Stimulated activated CD4-positive, alpha-beta T cell treated with anti-CD3 and anti-CD28 coated beads, Interleukin-2, amount 100 ng/mL, for 24 hours (primary cell): ENCODE data around the gene MSI2.

ENCODE experiments used
- DNase-seq, 2 donors: peaks; one replicate each; pipeline ENCODE4 v3.0.0-alpha.2; 2020

The MSI2 gene

DNA sequence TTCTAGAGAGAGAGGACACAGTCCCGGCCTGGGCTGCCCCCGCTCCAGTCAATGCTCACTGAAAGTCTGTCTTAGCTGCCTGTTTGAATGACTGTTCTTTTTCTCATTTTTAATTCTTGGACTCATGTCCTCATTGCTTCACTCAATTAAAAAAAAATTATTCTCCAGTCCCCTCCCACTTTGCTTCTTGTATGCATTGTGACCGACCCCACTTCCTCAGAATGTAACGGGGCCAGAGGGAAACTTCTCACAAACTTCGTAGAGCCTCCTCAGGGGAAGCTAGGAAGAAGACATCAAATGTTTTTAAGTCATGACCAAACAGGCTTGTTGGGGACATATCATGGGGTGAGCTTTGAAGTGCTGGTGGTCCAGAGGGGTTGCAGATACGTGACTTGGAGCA is 375.5 kb downstream of the MSI2 start:
- DNase-seq, result no peak

DNA sequence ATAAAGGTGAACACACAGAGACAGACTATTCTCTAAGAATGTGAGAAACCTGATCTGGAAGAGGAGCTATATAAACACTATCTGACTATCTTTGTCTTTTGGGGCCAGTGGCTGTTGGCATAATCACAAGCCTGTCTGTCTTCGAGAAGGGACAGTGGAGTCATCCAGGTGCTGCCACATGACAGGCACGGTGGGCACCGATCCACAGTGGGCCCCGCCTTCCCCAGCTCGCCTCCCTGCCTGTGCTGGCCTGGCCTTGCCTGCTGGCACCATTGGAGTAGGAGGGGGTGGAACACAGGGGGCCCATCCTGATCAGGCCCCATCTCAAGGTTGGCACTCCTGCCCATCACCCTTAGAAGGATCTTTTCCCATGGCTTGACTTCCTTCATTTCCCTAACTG is 376.0 kb downstream of the MSI2 start:
- DNase-seq, result no peak

DNA sequence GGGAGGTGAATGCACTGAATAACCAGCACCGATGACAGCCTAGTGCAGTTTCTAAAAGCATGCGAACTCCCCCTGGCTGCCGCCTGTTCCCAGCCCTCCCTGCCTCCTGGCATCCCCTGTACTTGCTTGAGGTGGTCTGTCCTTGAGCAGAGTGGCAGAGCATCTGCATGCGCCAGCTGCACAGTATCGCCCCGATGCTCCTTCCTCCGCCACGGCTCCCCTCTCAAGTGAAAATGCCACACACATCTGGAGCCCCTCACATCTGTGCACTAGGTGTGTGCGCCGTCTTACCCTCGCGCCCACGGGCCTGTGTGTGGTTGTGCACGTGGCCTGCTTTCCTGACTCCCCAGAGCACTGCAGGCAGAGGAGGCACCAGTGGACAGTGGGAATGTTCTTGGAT is 376.9 kb downstream of the MSI2 start:
- DNase-seq, result no peak

DNA sequence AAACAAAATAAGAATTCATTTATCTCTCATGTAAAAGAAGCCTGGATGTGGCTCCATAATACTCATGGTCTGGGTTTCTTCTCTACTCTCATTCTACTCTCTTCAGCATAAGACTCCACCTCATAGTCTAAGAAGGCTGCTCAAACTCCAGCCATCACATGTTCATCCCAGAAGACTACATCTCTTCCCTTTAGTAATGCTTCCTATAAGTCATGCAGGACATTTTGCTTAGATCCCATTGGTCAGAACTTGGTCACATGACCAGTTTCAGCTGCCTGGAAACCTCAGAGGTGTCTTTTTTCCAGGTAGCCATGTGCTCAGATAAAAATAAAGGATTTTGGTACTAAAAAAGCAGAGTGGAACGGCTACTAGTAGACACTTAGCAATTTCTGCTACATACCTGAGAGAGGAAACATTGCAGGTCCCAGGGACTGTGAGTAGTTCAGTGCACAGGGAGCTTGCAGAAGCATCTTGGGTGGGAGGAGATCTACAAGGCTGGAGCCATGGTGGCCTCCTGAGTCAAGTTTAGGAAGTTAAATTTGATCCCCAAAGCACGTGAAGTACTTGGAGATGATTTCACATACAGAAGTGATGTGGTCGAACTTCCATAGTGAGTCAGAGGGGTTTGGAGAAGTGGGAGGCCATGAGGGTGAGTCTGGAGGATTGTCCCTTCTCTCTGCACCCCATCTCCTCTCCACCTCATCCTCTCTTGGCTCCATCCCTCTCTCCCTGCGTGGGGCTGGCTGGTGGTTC is 378.6 kb downstream of the MSI2 start:
- DNase-seq, result no peak

DNA sequence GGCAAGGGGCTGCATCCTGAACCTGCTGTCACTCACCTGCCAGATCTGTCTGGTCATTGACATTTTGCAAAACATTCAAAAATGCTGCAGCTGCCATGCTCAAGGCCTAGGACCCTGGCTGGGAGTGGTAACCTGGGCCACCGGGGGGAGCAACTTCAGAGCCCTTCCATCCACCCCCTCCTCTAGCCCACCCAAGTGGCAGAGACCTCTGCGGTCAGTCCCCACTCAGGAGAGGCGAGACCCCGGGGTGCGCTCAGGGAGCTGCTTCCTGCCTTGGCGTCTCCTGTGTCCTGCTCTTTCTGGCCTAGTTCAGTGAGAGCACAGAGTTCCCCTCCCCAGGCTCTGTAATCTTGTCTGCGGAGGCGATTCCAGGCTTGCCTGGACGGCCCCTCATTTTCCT is 380.0 kb downstream of the MSI2 start:
- no peak for DNase-seq

DNA sequence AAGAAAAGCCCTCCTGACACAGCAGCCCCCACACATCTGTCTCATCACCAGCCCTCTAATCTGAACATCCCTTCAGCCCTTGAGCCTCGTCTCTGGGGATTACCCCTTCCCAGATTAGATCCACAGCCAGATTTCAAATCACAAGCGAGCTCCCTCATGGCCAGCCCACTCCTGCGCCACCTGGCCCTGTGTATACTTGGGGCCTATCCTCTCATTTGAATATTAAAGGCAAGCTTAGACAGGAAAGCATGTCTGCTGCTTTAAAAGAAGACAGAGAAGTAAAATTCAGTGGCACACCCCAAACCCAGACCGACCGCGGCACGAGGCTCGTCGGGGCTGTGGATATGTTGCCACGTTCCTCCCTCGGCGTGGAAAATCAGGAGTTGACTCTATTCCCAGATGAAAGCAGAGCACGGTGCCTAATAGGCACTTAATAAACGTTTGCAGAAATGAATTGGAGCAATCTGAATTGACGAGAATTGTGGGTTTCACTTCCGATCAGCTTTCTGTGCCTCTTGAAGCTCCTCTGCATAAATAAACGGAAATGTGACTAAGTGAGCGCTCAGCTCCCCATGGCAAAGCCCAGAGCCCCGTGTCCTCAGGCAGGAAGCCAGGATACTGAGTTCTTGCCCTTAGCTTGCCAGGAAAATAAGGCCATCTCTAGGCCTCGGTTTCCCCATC is 380.8 kb downstream of the MSI2 start:
- DNase-seq, result no peak

DNA sequence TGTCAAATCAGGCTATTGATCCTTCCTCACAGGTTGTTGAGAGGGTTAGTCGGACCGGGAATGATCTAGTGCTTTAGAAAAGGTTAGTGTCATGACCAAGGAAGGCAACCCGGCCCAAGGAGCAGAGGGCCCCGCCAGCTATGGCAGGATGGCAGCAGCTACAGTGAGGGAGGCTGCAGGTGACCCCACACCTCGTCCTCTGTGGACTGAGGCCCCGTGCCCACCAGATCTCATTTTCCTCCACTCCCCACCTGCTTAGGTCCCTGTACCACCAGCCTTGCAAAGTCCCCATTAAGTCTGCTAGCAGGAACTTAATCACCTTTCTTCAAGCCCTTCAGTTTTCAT is 381.3 kb downstream of the MSI2 start:
- DNase-seq, result no peak

DNA sequence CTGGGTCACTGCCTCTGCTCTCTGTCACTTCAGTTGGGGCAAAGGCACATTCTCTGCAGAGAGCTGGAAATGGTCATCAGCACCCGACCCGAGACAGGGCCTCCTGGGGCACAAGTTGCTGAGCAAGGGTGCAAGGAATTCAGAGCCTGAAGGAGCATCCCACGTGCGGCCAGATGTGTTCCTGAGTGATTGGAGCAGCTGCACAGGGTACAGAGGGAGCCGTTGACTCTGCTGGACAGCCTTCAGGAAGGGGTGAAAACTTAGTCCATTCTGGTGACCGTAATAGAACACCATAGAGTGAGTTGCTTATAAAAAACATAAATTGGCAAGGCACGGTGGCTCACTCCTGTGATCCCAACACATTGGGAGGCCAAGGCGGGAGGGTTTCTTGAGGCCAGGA is 382.0 kb downstream of the MSI2 start:
- DNase-seq, result no peak

DNA sequence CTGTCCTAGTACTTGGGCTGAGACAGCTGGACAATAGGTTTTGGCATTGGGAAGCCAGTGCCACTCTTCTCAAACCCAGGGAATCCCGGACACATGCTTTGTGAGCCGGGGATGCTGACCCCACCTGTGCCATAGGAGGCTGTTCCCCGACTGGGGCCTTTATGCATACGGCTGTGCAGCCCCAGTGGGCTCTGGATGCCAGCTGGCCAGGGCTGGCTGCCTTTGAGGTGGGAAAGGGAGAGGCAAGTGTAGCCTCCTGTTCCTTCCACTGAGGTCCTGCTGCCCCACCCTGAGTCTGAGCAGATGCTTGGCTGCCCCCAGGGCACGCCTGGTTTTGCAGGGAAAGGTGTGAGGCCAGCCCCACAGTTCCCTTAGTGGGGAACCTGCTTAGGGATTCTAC is 383.1 kb downstream of the MSI2 start:
- DNase-seq, result no peak

DNA sequence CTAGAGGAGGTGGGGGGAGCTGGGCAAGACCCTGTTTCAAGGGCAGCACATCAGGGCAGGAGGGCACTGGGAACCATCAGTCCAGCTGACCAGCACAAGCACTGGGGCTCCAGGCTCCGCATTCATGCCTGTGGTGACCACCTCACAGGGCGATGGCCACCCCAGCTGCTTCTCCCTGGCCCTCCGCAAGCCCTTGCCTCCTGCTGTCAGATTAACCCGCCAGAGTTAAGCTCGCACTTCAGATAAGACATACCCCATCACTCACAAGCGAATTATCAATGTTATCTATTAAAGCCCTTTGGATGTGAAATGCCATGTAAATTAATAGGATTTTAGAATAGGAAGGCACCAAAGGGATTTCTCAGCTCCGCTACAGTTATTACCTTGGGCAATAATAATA is 383.8 kb downstream of the MSI2 start:
- DNase-seq, result no peak

DNA sequence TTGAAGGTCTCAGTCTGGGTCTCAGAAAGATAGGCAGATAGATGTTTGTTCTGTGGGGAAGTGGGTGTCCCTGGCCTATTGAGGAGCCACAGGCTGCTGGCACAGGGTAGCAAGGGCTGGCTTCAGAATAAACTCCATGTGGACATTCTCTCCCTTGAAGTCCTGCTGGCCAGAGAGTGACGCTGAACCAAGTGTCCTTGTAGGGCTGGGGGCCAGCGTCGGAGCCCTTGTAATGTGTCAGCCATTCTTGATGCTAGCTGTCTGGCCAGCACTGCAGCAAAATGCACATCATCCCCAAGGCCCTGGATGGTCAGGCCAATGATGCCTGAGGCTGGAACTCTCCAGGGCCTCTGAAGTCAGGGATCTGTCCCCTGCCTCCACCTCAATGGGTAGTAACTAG is 385.4 kb downstream of the MSI2 start:
- DNase-seq, result no peak

DNA sequence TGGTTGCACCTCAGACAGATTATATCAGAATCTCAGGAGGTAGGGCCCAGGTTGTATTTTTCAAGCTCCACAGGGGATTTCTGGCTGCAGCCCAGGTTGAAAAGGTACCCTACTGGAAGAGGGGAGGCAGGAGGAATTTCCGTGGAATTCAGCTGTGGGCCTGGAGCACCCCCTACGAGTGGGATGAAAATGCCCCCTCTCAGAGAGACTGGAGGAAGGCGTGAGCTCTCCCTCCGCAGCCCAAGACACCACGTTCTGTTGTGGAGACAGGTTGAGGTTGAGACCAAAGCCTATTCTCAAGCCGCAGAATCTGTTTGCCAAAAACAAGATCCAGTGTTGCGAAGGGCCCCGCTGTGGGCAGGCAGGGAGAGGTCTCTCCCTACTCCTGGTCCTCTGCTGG is 386.7 kb downstream of the MSI2 start:
- no peak for DNase-seq

DNA sequence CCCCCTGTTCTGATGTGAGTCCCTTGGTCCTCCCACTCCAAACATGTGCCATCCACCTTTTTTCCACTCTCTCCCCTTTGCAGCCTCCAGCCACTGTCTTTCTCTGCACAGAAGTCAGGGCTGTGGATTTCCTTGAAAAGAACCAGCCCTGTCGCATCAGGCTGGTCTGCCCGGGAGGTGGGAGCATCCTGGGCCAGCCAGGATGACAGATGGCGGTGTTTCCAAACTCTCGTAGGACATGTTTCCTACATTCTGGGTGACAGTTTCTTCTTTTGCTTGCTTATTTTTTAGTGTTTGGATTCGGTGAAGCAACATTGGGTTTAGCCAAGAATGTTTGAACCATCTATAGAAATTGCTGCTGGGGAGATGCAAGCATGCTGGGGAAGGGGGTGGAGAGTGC is 388.0 kb downstream of the MSI2 start:
- no peak for DNase-seq

DNA sequence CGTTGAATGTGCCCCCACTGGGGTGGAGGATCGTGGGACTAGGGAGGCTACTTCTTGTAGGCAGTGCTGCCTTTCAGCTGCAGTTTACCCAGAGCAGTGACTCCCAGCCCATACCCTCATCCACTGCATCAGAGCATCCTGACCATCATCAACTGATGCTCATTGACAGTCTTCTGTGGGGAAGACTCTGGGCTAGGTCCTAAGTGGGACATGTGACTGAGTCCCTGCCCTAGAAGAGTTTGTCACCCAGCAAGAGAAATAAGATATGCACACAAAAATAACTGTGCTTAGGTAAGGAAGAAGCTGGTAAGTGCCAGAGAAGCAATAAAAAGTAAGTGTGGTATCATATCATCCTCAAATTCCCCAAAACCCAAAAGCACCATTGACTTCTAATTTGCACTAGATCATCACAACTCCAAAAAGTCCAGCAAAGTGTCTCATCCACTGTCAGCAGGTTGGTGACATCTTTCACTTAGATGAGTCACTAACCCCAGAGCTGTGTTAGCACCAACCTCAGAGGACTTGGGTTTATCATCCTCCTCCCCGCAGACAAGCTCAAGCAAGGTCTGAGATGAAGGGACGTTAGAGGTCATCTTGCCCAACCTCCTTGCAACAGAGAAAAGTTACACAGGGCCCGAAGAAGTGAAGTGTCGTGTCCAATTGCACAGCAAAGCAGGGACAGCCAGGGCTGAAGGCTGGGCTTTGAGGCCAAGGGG is 389.8 kb downstream of the MSI2 start:
- DNase-seq, result peak in 1 of 2 donors; percentile 4

DNA sequence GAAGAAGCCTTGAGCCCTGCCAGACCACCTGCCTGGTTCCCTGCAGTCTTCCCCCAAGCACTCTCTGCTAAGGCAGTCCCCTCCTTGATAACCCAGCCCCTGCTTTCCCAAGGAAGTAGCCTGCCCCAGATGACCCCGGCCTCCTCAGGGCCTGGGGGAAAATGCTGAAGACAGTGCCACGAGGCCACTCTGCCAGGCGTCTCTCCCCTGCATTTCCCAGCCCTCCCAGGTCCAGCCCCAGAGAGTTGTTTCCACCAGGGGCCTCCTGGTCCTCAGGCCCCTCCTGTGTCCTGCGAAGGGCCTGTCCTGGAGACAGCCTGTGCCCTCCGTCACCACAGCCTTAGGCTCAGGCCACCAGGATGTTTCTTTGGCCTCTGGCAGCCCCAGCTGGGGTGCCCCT is 392.4 kb downstream of the MSI2 start:
- no peak for DNase-seq

DNA sequence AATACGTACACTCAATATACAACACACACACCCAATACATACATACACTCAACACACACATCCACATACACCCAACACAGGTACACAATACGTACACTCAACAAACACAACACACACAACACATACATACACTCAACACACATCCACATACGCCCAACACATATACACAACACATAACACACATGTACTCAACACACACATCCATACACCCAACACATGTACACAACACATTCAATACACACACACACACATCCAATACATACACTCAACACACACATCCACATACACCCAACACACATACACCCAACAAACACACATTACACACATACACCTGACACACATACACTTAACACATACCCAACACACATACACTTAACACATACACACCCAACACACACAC is 392.9 kb downstream of the MSI2 start:
- DNase-seq, result no peak

DNA sequence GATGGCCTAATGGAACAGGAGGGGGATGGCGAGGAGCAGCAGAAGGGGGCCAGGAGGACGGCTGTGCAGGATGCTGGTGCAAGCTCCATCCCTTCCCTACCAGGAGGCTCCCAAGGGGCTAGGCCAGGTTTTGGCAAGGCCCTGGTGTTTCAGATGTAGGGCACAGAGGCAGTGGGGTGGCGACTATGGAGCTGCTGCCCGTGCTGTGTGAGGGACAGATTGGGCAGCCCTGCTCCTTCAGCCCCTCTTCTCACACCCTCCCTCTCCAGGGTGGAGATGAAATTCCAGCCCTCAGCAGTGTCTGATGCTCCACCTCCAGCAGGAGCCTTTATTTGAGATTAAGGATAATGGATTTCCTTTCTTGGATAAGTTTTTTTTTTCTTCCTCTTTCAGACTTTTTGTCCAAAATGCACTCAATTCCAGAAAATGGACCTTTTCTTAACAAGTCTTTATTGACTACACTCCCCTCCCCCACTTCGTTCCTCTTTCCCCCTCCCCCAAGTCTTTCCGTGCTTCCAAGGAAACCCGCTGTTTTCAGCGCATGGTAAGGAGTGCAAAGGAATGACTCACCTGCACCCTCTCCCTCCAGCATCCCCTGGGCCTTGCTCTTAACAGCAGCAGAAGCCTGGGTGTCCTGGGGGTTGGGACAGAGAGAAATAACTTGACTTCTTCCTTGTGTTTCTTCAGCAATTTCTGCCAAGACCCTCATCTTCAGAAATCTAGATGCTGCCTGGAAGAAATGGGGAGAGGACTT is 393.6 kb downstream of the MSI2 start:
- no peak for DNase-seq

DNA sequence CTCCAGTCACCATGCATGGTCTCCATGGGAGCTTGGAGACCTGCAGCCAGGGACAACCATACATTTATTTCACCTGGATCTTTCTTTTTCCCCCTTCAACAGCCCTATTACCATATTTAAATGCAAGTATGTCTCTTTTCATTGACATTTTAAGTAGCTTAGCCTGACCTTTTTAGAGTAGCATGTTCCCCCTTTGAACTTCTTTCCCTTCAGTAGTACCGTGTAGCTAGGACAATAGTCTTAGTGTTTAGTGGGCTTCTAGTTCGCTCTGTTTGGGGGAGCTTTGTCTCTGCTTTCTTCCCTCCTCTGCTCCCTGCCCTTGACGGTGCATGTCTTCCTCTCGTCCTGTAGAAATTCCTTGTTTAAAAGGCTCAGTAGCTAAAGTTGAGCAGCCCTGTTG is 394.2 kb downstream of the MSI2 start:
- DNase-seq, result no peak

DNA sequence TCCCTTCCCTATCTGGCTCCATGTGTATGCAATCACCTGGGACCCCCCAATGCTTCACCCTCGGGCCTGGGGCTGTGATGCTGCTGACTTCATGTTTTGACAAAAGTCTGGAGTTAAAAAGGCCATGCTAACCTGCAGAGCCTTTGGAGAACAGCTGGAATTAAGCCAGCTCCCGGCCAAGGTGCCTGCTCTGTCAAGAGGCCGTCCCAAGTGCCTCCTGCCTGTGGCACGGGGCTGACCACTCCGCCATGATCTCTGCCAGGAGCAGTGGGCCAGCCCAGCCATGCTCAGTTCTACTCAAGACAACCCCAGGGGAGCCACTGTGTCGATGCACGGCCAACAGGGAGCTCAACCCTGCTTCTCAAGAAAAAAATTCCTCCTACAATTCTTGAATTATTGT is 395.1 kb downstream of the MSI2 start:
- no peak for DNase-seq

DNA sequence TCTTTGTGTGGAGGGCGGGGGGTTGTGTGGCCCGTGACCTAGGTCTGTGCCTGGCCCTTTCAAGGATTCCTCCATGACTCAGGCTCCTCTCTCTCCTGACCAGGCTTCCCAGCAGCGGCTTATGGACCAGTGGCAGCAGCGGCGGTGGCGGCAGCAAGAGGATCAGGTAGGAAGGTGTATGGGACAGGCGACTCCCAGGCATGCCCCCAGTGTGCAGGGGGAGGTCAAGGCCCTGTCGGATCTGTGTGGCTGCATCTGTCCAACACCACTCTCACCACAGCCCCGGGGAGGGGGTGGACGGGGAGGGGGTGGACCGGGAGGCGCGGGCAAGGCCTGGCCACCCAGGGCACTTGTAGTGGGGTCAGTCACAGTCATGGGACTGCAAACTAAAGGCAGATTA is 395.7 kb downstream of the MSI2 start:
- DNase-seq, result no peak

DNA sequence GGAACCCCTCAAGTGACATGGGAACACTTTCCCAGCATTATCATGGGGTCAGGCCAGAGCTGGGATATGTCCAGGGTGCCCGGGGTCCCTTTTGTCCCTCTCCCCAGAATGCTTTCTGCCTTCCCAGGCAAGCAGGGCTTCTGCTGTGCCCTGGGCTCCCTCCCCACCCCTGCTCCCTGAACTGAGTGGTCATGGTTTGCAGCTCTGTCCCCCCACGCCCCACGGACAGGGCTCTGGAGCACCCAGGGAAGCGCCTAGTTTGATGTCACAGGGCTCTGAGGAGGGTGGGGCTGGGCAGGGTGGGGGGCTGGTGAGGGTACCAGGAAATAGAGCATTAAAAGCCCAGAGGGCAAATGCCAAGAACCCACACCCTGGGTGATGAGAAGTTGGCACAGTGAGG is 396.5 kb downstream of the MSI2 start:
- DNase-seq, result no peak

DNA sequence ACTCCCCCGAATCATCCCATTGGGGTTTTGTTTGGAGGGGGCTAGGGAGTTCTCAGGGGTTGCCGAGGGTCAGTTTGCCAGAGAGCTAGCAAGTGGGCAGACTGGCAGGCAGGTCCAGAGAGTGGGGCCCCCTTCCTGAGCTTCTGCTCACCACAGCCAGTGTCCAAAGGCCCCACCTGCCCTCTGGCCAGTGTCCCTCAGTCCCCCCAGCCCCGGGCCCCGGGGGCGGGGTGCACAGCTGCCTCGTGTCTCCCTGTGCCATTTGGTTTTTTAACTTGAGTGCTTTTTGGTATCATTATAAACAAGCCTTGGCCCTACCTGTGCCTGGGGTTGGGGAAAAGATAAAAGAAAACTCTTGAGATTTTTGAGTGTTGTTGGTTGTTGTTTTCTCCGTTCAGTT is 397.0 kb downstream of the MSI2 start:
- DNase-seq, result no peak

DNA sequence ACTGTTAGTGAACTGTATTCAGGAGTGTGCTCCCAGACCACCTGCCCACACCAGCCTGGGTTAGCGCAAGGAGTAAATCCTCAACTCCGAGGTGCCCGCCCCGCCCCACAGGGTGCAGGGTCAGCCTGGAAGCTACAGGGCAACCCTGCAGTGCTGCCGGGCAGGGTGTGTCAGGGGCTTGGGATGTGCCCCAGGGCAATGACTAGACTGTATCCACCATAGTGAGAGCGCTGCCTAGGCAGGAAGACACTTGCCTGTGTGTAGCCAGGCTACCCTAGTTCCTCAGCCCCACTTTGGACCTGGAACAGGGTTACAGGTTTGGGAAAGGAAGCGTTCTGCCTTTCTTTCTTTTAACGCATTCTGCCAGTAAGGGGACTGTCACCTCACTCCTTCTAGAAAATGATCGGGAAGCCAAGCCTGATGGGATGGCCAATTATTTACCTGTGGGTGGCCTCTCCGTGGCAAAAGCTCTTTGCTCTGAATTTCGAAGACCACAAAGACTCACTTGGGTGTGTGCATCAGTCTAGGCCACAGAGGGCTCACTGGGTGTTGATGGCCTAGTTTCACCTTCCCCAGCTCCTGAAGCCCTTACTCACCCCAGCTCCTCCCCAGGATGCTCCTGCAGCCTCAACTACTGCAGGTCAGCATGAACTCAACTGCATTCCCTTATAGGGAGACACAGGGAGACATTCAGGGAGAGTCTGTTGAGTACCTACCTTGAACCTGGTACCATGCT is 397.9 kb downstream of the MSI2 start:
- no peak for DNase-seq
